Measurements from ENCODE around the gene ZNF750.

Gene ZNF750

DNA sequence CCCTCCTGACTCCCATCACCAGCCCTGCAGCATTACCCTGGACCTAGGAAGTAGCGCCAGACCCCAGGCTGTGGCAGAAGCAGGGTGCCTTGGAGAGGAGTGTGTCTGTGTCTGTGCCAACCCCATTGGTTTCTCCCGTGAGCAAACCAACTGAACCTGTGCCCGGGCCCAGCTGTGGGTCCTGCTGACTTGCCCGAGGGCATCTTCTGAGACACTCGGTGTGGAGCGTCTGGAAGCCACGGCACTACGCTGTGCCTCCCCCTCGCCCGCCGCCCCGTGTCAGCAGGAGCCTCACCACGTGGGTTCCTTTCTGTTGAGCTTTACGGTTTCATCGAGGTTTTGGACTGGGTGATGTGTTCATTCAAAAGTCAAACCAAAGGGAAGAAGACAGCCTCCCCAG, 27.8 kb downstream of the ZNF750 start:
- DNase-seq (ENCODE audit: low spot score), result no peak

DNA sequence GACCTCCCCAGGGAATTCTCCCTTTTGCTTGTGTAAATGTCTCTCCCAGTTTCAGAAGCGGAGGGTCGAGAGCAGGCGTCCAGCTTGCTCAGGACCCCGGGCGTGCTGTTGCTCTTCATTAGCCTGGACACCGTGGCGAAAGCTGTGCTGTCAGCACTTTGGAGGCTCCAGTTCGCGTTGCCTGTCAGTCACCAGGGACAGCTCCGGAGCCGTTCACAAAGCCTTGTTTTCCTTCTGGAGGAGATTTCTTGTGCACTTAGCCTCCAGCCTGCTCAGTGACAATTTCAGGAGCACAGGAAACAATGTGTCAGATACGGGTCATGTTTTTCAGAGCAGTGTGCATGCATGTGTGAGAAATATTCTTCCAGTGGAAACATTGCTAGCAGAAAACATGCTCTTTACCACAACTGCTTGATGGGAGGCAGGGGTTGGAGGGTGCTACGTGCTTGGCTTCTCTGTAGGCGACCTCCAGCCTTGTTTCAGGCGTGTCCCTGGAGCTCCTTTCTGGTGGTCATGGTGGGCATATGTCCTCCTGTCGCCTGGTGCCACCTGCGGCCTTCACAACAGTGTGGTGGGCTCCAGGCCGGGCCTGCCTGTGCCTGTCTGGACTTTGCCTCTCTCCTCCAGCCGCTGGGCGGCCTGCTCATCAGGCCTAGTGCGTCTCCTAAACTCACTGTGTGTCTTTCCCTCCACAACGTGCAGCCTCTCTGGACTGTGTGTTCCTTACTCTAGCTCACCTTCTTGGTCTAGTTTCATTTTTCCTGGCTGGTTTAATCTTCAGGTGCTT, 29.0 kb downstream of the ZNF750 start:
- DNase-seq (ENCODE audit: low spot score), result no peak

DNA sequence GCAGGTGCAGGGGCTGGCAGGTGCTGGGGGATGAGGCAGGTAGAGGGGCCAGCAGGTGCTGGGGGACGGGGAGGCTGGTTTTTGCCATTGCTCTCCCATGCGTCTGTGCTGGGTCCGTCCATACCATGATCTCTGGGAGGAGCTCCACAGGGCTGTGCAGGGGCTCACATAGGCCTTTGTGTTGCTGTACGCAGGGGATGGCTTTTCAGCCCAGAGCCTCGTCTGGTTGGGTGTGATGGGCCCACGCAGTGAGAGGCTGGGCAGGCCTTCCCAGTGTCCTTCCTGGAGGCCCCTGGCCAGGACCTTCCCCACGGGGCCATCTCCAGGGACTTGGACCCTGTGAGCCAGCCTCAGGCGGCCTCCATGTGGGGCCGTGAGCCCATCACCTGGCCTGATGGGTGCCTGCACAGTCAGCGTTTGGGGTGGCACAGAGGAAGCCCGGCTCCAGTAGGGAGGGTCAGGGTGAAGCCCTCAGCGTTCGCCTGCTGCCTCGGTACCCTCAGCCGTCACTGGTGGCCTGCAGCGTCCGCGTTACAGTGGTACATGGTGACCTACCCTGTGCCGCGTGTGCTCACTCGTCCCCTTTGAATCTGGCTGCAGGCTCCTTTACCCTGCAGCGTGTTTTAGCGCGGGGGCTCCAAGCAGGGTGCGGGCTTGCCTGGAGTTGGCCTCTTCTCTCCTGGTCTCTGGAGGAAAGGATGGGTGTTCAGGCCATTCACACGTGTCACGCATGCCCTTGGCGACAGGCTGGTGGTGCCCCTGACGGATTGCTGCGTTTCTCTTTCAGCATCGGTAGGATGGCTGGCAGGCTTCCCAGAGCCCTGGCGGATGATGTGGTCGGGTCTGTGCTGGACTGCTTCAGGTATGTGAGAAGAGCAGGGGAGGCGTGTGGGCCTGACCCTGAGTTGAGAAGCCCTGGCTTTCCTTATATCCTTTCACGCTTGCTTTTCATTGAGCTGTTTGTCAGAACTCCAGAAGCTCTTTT, 30.6 kb downstream of the ZNF750 start:
- DNase-seq (ENCODE audit: low spot score), result no peak

DNA sequence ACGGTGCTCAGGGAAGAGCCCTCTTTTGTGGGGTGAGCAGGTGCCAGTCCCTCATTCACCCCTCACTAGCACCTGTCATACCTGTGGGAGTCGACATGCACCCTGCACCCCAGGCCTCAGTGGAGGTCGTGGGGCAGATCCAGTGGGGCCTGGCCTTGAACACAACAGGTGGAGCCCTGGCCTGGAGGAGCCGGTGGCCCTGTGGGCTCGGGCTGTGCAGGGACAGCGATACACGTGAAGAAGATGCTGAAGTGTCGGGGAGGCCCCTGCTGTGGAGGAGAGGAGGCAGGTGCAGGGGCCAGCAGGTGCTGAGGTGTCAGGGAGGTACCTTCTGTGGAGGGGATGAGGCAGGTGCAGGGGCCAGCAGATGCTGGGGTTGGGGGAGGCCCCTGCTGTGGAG, 31.8 kb downstream of the ZNF750 start:
- no peak for DNase-seq (ENCODE audit: low spot score)

DNA sequence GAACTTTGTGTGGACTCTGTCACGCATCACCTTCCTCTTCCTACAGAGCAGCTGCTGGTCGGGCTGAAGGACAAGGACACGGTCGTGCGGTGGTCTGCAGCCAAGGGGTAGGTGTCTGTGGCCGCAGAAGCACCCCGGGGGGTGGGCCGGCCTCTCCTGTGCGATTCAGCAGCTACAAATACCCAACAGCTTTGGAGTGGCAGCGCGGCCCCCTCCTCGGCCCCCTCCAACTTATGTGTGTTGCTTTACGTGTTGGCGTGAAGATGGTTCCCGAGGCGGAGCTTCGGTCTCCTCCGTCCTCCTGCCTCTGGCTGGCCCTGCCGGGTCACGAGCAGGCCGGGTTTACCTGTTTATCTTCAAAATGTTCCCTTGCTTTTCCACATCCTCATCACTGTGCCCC, 32.3 kb downstream of the ZNF750 start:
- DNase-seq (ENCODE audit: low spot score), result no peak

DNA sequence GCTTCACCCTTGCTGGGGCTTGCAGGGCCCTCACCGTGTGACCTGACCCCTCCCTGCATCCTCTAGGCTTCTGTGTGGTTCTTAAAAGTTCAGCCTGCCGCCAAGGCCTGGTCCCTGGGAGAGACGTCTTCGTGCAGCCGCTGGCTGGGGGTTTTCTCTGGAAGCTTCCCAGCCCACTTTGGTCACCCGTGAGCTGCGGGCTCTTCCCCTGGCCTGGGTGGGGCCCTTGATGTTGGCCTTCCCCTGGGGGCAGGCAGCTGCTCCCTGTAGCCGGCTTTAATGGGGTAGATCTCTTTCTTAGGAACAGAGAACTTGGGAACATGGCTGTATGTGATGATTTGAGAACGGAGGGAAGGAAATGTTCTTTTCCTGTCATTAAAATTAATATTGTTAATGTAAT, 32.7 kb downstream of the ZNF750 start:
- DNase-seq (ENCODE audit: low spot score), result no peak

DNA sequence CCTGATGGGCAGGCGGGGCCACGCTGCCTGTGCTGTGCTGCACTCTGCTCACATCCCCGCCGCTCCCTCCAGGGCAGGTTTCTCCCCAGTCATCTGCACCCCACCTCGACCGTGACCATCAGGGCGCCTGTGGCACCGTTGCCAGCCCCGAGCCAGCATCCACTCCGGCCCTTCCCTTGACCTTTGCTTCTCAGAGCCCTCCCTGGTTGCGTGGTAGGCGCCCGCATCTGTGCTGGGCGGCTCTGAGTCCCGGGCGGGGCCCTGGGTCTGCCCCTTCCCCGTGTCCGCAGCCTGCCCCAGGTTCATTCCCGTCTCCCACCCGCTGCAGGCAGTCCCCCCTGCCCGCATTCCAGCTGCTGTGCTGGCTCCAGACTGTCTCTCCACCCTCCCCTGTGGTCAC, 33.2 kb downstream of the ZNF750 start:
- no peak for DNase-seq (ENCODE audit: low spot score)

DNA sequence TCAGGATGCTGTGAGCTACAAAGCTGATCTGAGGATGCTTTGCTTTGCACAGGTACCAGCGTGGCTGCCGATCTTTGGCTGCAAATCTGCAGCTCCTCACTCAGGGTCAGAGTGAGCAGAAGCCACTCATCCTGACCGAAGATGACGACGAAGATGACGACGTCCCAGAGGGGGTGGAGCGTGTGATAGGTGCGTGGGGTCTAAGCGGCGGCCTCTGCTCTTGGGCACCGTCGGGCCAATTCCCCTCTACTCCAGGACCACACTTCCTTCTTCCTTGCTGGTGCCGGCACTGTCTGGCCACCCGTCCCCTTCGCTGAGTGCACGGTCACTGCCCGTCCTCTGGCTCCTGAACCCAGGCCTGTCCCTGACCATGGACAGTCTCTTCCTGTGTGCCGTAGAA, 34.0 kb downstream of the ZNF750 start:
- no peak for DNase-seq (ENCODE audit: low spot score)

DNA sequence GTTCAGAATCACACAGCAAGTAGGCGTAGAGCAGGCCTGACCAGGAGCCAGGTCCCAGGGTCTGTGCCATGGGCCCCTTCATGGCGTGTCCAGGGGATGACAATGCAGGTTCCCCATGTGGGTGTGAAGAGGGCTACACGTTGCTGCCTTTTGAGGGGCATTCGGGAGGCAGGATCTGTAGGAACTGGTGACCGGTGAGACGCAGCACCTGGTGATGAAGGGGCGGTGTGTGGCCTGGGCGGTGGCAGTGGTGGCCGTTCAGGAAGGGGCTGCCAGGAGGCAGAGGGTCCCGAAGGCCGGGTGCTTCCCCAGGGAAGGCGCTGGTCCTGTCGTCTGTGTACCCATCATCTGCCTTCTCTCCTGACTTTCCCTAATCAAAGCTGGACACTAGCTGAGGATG, 34.6 kb downstream of the ZNF750 start:
- DNase-seq (ENCODE audit: low spot score), result no peak

DNA sequence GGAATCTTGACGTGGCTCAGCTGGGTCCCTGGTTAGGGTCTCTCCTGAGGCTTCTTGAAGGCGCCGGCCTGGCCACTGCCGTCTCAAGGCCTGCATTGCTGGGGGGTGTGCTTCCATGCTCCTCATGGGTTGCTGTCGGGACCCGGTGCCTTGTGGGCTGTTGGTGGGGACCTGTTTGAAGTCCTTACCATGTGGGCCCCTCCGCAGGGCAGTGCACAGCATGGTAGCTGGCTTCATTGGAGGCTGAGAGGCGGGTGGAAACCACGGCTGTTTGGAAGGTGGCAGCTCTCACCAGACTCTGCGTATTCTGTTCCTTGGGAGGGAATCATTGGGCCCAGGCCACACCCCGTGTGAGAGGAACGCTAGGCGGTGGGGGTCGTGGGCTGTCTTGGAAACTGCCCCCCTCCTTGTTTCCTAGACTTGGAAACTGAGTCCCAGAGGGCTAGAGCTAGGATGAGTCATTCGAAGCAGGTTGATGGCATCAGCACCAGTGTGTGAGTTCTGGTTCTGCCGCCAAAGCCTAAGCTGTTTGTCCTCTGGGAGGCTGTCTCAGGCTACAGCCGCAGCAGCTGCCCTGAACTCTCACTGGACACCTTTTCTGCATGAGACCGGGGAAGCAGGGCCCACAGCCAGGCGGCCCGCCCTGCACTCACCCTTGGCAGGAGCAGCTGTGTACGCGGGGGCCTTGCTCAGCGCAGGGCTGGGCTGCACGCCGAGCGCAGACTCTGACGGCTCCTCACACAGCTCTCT, 35.2 kb downstream of the ZNF750 start:
- DNase-seq (ENCODE audit: low spot score), result no peak

DNA sequence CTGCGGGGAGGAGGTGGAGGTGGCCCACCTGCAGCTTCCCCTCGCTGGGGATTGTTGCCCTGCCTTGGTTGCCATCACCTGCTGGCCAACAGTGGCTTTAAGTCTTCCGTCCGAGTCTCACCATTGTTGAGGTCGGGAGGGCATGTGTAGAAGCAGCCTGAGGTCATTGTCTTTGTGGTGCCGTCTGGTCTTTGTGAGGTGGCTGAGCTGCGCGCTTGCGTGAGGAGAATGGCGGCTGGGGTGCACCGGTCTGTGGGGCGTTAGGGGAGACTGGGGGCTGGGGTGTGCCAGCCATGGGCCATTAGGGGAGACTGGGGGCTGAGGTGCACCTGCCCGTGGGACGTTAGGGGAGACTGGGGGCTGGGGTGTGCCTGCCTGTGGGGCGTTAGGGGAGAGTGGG, 36.2 kb downstream of the ZNF750 start:
- DNase-seq (ENCODE audit: low spot score), result no peak

DNA sequence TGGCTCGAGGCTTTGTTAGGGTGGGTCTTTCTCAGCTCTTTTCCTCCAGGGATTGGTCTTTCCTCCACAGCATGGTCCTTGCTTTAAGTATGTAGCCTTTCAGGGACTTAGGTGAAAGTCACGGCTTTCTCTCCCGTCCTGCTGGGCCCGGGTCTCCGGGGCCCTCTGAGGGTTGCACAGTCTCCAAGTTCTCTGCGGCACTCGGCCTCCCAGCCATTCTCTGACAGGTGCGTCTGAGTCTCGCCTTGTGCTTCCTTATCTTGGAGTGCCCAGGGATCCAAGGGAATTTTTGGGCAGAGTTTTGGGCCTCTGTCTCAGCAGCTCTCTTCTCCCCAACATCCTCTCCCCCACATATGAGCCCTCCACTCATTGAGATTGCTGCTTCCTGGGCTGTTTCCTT, 36.6 kb downstream of the ZNF750 start:
- no peak for DNase-seq (ENCODE audit: low spot score)

DNA sequence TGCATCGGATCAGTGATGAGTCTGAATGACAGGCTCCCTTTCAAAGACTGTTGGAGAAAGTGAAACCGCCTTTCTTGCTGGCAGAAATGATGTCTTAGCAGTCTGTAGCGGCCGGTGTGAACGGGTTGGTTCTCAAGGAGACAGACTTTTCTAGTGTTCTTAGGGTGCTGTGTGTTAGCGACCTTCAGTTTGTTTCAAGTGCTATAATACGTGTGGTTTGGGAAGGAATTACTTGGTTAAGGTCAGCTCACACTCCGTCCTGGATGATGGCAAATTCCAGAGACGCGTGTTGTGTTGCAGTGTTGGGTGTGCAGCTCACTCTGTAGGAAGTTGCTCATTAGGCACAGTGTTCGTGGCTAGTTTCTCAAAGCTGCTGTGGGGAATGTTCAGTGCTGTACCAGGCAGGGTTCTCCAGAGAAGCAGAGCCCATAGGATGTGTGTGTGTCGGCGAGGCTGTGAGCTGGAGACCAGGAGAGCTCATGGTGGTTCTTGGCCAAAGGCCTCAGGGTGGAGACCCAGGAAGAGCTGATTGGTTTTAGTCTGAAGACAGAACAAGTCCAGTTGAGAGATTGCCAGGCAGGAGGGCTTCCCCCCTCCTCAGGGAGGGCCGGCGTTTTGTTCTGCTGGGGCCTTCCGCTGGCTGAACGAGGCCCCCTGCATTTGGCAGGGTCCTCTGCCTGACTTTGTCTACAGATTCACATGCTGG, 37.6 kb downstream of the ZNF750 start:
- DNase-seq (ENCODE audit: low spot score), result no peak

DNA sequence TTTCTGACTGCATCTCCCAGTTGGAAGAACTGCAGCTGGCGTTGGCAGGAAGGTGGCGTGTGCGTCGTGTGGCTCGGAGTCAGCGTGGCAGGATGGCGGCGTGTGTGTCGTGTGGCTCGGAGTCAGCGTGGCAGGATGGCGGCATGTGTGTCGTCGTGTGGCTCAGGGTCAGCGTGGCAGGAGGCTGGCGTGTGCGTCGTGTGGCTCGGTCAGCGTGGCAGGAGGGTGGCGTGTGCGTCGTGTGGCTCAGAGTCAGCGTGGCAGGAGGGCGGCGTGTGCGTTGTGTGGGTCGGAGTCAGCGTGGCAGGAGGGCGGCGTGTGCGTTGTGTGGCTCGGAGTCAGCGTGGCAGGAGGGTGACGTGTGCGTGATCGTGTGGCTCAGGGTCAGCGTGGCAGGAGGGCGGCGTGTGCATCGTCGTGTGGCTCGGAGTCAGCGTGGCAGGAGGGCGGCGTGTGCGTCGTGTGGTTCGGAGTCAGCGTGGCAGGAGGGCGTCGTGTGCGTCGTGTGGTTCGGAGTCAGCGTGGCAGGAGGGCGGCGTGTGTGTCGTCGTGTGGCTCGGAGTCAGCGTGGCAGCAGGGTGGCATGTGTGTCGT, 38.3 kb downstream of the ZNF750 start:
- DNase-seq (ENCODE audit: low spot score), result no peak

DNA sequence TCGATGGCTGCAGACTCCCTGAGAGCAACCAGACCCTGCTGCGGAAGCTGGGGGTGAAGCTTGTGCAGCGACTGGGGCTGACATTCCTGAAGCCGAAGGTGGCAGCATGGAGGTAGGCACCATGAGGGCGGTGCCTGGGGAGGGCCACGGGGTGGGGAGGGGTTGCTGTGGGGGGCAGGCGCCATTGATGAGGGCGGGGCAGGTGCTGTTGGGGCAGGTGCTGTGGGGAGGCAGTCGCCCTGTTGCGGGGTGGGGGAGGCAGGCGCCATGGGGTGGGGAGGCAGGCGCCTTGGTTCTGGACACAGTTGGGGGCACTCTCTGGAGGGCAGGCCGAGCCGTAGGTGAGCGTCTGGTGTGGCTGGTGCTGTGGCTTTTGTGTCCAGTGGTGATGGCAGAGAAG, 38.9 kb downstream of the ZNF750 start:
- no peak for DNase-seq (ENCODE audit: low spot score)

DNA sequence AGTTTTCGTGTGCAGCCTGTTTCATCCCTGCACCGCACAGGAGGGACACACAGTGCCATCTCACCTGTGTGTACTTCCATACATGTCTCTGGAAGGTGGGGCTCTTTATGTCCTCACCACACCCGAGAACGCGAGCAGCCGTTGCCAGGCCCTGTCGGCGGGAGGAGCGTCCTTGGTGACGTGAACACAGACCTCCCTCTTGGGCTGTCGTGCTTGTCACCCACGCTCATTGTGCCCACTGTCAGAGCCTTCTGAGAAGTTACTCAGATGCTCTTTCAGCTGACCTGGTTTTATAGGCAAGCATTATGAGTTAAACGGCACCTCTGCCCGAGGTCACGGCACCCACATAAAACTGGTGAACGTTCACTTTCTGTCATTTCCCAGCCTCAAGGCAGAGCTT, 40.2 kb downstream of the ZNF750 start:
- no peak for DNase-seq (ENCODE audit: low spot score)

DNA sequence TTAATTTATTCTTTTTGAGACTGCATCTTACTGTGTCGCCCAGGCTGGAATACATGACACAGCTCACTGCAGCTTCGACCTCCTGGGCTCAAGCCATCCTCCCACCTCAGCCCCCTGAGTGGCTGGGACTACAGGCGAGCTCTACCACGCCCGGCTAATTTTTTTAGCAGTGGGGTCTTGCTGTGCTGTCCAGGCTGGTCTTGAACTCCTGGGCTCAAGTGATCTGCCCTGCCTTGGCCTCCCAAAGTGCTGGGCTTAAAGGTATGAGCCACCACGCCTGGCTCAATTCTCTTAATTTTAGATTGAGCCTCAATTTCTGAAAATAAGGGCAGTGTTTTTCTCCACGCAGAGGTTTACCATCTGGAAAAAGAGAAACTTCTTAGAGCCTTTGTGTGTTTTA, 41.1 kb downstream of the ZNF750 start:
- DNase-seq (ENCODE audit: low spot score), result no peak

DNA sequence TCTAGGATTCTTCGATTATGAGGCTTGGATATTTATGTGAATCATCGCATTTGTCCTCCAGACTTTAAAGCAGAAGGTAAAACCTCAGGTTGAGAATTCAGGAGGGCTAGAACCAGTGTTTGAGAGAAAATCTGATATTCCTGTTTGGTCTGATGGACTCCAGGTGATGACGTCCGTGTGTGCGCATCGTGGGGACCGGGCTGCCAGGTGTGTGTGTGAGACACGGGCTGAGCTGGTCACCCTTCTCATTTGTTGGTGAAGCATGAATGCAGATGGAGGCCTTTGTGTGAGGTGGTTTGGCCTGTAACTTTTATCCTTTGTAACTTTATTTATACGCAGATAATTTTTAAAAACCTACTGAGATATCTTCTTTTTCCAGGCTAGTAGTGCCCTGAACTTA, 42.8 kb downstream of the ZNF750 start:
- DNase-seq (ENCODE audit: low spot score), result no peak

DNA sequence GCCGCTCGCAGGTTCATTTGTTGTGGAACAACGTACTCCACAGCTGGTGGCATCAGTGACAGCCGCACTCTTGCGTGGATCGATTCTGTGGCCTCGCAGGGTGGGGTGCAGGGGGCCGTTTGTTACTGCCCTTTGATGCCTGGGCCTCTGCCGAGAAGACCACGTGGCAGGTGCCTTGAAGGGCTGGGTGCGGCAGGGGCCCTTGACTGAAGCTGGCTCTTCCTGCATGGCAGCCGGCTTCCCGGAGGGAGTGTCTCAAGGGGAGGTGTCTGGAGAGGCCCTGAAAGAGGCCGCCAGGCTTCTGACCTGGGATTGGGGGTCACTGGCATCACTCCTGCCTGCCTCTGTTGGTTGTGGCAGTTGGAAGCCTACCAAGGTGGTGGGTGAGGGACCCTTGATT, 44.2 kb downstream of the ZNF750 start:
- DNase-seq (ENCODE audit: low spot score), result no peak

DNA sequence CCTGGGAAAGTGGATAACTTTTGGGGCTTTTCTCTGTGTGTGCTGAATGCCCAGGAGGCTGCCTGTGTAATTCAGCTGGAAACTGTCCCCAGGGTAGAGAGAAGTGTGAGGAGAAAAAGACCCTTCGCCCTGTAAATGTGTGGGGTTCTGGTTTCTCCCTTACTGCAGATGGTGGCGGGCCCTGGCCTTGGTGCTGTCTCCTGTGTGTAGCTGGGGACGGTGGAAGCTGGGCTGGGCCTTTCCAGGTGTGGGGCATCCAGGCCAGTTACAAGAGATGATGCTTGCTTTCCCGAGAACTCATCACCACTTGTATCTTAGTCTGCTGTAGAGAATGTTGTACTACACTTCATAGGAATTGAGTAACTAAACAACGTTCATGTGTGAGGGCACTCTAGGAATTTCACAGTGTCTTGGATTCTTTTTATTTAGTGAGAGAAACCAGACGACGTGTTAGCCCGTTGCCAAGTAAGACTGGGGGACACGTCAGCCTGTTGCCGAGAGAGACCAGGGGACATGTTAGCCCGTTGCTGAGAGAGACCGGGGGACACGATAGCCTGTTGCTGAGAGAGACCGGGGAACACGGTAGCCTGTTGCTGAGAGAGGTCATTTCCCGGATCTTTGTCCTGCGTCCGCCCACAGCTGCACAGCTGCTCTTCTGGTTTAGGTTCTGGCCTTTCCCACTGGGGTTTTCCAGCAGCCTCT, 44.9 kb downstream of the ZNF750 start:
- DNase-seq (ENCODE audit: low spot score), result no peak
